Measurements from ENCODE around the gene PTPN3. TPM values are rescaled to one million over a fixed set of nuclear protein-coding genes. Genes with fewer than 3 reads are reported as not detected.
A peak's percentile ranks its signal among the peaks of the same experiment; 100 is the strongest.

Gene PTPN3
- total RNA-seq, 1 donor from 2014 or later = 1.1 TPM

GRCh38 chr9:109454041-109454440 is 44.1 kb downstream of the PTPN3 start:
- Mint-ChIP-seq H3K27ac (ENCODE audit: unreplicated experiment) (no peak overlapping the region), H3K4me3 (no peak overlapping the region), H3K27me3 (ENCODE audit: low read depth) (no peaks in the 10 kb centered on the region), H3K9me3 (no peaks in the 10 kb centered on the region), H3K4me1 (no peaks in the 10 kb centered on the region), H3K36me3 (ENCODE audit: low read depth) (no peaks in the 10 kb centered on the region)
- DNase-seq (ENCODE audit: low read depth, low spot score) = no peak
- TF ChIP-seq CTCF (conservative IDR thresholded peaks at IDR 0.05) = no peak

- Mint-ChIP-seq H3K4me3 (no peak overlapping the region), H3K4me1 (peaks cover 3% of the 10 kb centered on the region), H3K9me3 (no peaks in the 10 kb centered on the region), H3K36me3 (ENCODE audit: low read depth) (no peaks in the 10 kb centered on the region), H3K27me3 (ENCODE audit: low read depth) (no peaks in the 10 kb centered on the region), H3K27ac (ENCODE audit: unreplicated experiment) (no peak overlapping the region)
- DNase-seq (ENCODE audit: low read depth, low spot score) = no peak
- no peak for TF ChIP-seq CTCF (conservative IDR thresholded peaks at IDR 0.05)
These were observed 44.8 kb downstream of the PTPN3 start for GRCh38 chr9:109453210-109453842.

GRCh38 chr9:109452761-109453160 is 45.3 kb downstream of the PTPN3 start:
- H3K27ac Mint-ChIP-seq (ENCODE audit: unreplicated experiment) = no peak overlapping the region
- no peaks in the 10 kb centered on the region for H3K36me3 Mint-ChIP-seq (ENCODE audit: low read depth)
- TF ChIP-seq CTCF (conservative IDR thresholded peaks at IDR 0.05) = no peak

GRCh38 chr9:109451311-109452025 is 46.6 kb downstream of the PTPN3 start:
- no peak for TF ChIP-seq CTCF (conservative IDR thresholded peaks at IDR 0.05)
- Mint-ChIP-seq H3K4me1 (peaks cover 12% of the 10 kb centered on the region), H3K36me3 (ENCODE audit: low read depth) (no peaks in the 10 kb centered on the region), H3K4me3 (no peak overlapping the region), H3K27me3 (ENCODE audit: low read depth) (no peaks in the 10 kb centered on the region), H3K27ac (ENCODE audit: unreplicated experiment) (no peak overlapping the region), H3K9me3 (no peaks in the 10 kb centered on the region)
- no peak for DNase-seq (ENCODE audit: low read depth, low spot score)

More at GRCh38 chr9:109452761-109453160, 45.3 kb downstream of the PTPN3 start:
- no peaks in the 10 kb centered on the region for H3K9me3 Mint-ChIP-seq
- H3K4me1 Mint-ChIP-seq = peaks cover 8% of the 10 kb centered on the region
- no peaks in the 10 kb centered on the region for H3K27me3 Mint-ChIP-seq (ENCODE audit: low read depth)
- no peak overlapping the region for H3K4me3 Mint-ChIP-seq
- no peak for DNase-seq (ENCODE audit: low read depth, low spot score)

GRCh38 chr9:109450346-109450745 is 47.8 kb downstream of the PTPN3 start:
- Mint-ChIP-seq H3K9me3 (no peaks in the 10 kb centered on the region), H3K36me3 (ENCODE audit: low read depth) (no peaks in the 10 kb centered on the region), H3K27me3 (ENCODE audit: low read depth) (no peaks in the 10 kb centered on the region), H3K27ac (ENCODE audit: unreplicated experiment) (peak overlapping the region; percentile 44), H3K4me1 (peaks cover 12% of the 10 kb centered on the region), H3K4me3 (no peak overlapping the region)
- no peak for DNase-seq (ENCODE audit: low read depth, low spot score)
- TF ChIP-seq CTCF (conservative IDR thresholded peaks at IDR 0.05) = no peak

All from neural crest cell (in vitro differentiated cells).